HG02884 (cell line): ENCODE data around the gene QRICH1.

Experiments
- ATAC-seq: cut with Tn5 transposase; IDR thresholded peaks from one replicate; pipeline ENCODE4 v1.9.1; 2021; ENCODE audit warnings: mild to moderate bottlenecking, moderate library complexity; ENCODE audit not compliant: unreplicated experiment

QRICH1 gene

GRCh38 chr3:48999085-48999858 lies 94.6 kb downstream of the QRICH1 start:
- no peak for ATAC-seq

GRCh38 chr3:48997714-48998637 lies 95.9 kb downstream of the QRICH1 start:
- ATAC-seq, result no peak

GRCh38 chr3:48997102-48997635 lies 96.7 kb downstream of the QRICH1 start:
- ATAC-seq, result no peak

- ATAC-seq, result no peak
Measured at GRCh38 chr3:48996640-48997039, 97.2 kb downstream of the QRICH1 start.

- ATAC-seq, result no peak
Measured at GRCh38 chr3:48993834-48994233, 100.0 kb downstream of the QRICH1 start.

GRCh38 chr3:48991851-48992545 lies 101.9 kb downstream of the QRICH1 start:
- ATAC-seq, result no peak

GRCh38 chr3:48990636-48991469 lies 103.0 kb downstream of the QRICH1 start:
- ATAC-seq, result no peak

- peak; percentile 47 for ATAC-seq
Measured at GRCh38 chr3:48989796-48990635, 103.9 kb downstream of the QRICH1 start, which contains the start of gene P4HTM. P4HTM (plus strand) TSS chr3:48990241; CDS start chr3:48990257, 16 bp downstream.

GRCh38 chr3:48989126-48989795 lies 104.6 kb downstream of the QRICH1 start:
- no peak for ATAC-seq

GRCh38 chr3:48985831-48986376 lies 108.0 kb downstream of the QRICH1 start:
- ATAC-seq, result no peak

- ATAC-seq, result no peak
Measured at GRCh38 chr3:48984663-48985062, 109.2 kb downstream of the QRICH1 start.

GRCh38 chr3:48983096-48983495 lies 110.8 kb downstream of the QRICH1 start:
- no peak for ATAC-seq

GRCh38 chr3:48982686-48983085 lies 111.2 kb downstream of the QRICH1 start:
- ATAC-seq, result no peak

- ATAC-seq, result no peak
Measured at GRCh38 chr3:48982016-48982415, 111.9 kb downstream of the QRICH1 start.

GRCh38 chr3:48980295-48980694 lies 113.6 kb downstream of the QRICH1 start:
- ATAC-seq, result no peak
